ENCODE data around the gene RCOR1.

The RCOR1 gene

GRCh38 chr14:102683399-102684297 is 91.2 kb downstream of the RCOR1 start:
- no peak overlapping the region for H3K27ac Mint-ChIP-seq
- no peaks in the 10 kb centered on the region for H3K27me3 Mint-ChIP-seq
- peaks cover 18% of the 10 kb centered on the region for H3K36me3 Mint-ChIP-seq (ENCODE audit: low read depth)
- no peak overlapping the region for H3K4me3 Mint-ChIP-seq
- DNase-seq, result no peak
- H3K4me1 Mint-ChIP-seq (ENCODE audit: low read depth), result peaks cover 20% of the 10 kb centered on the region
- H3K9me3 Mint-ChIP-seq, result no peaks in the 10 kb centered on the region

- Mint-ChIP-seq H3K4me1 (ENCODE audit: low read depth) (peaks cover 18% of the 10 kb centered on the region), H3K4me3 (no peak overlapping the region), H3K9me3 (no peaks in the 10 kb centered on the region), H3K27me3 (no peaks in the 10 kb centered on the region), H3K36me3 (ENCODE audit: low read depth) (peaks cover 18% of the 10 kb centered on the region), H3K27ac (no peak overlapping the region)
- DNase-seq, result no peak
These were observed 91.8 kb downstream of the RCOR1 start for GRCh38 chr14:102684298-102684663.

GRCh38 chr14:102686196-102686801 is 93.8 kb downstream of the RCOR1 start:
- H3K27ac Mint-ChIP-seq, result no peak overlapping the region
- DNase-seq, result no peak
- no peaks in the 10 kb centered on the region for H3K27me3 Mint-ChIP-seq
- H3K9me3 Mint-ChIP-seq, result no peaks in the 10 kb centered on the region
- H3K4me1 Mint-ChIP-seq (ENCODE audit: low read depth), result peaks cover 19% of the 10 kb centered on the region
- peaks cover 18% of the 10 kb centered on the region for H3K36me3 Mint-ChIP-seq (ENCODE audit: low read depth)
- H3K4me3 Mint-ChIP-seq, result no peak overlapping the region

GRCh38 chr14:102688290-102688689 is 95.8 kb downstream of the RCOR1 start:
- Mint-ChIP-seq H3K4me1 (ENCODE audit: low read depth) (peaks cover 19% of the 10 kb centered on the region), H3K4me3 (no peak overlapping the region), H3K27me3 (no peaks in the 10 kb centered on the region), H3K9me3 (no peaks in the 10 kb centered on the region), H3K36me3 (ENCODE audit: low read depth) (peaks cover 8% of the 10 kb centered on the region), H3K27ac (no peak overlapping the region)
- DNase-seq, result no peak

GRCh38 chr14:102690509-102691286 is 98.2 kb downstream of the RCOR1 start:
- Mint-ChIP-seq H3K27ac (peak overlapping the region; percentile 3), H3K36me3 (ENCODE audit: low read depth) (no peaks in the 10 kb centered on the region), H3K4me3 (no peak overlapping the region), H3K4me1 (ENCODE audit: low read depth) (peaks cover 28% of the 10 kb centered on the region), H3K27me3 (no peaks in the 10 kb centered on the region), H3K9me3 (no peaks in the 10 kb centered on the region)
- DNase-seq, result no peak

GRCh38 chr14:102691763-102692162 is 99.3 kb downstream of the RCOR1 start:
- H3K36me3 Mint-ChIP-seq (ENCODE audit: low read depth), result no peaks in the 10 kb centered on the region
- no peak overlapping the region for H3K27ac Mint-ChIP-seq
- H3K27me3 Mint-ChIP-seq, result no peaks in the 10 kb centered on the region
- H3K9me3 Mint-ChIP-seq, result no peaks in the 10 kb centered on the region
- H3K4me1 Mint-ChIP-seq (ENCODE audit: low read depth), result peaks cover 35% of the 10 kb centered on the region
- no peak for DNase-seq
- H3K4me3 Mint-ChIP-seq, result no peak overlapping the region

GRCh38 chr14:102692334-102692733 is 99.9 kb downstream of the RCOR1 start:
- Mint-ChIP-seq H3K4me3 (no peak overlapping the region), H3K27ac (no peak overlapping the region), H3K9me3 (no peaks in the 10 kb centered on the region), H3K27me3 (no peaks in the 10 kb centered on the region), H3K4me1 (ENCODE audit: low read depth) (peaks cover 37% of the 10 kb centered on the region), H3K36me3 (ENCODE audit: low read depth) (no peaks in the 10 kb centered on the region)
- DNase-seq, result no peak

- no peak for DNase-seq
- no peak overlapping the region for H3K27ac Mint-ChIP-seq
These were observed 100.7 kb downstream of the RCOR1 start for GRCh38 chr14:102693006-102693755.

GRCh38 chr14:102694530-102695166 is 102.2 kb downstream of the RCOR1 start:
- peaks cover 39% of the 10 kb centered on the region for H3K4me1 Mint-ChIP-seq (ENCODE audit: low read depth)
- H3K9me3 Mint-ChIP-seq, result no peaks in the 10 kb centered on the region
- no peak overlapping the region for H3K27ac Mint-ChIP-seq
- no peaks in the 10 kb centered on the region for H3K27me3 Mint-ChIP-seq
- H3K4me3 Mint-ChIP-seq, result no peak overlapping the region
- peaks cover 3% of the 10 kb centered on the region for H3K36me3 Mint-ChIP-seq (ENCODE audit: low read depth)
- no peak for DNase-seq

More at GRCh38 chr14:102693006-102693755, 100.7 kb downstream of the RCOR1 start:
- Mint-ChIP-seq H3K4me1 (ENCODE audit: low read depth) (peaks cover 37% of the 10 kb centered on the region), H3K36me3 (ENCODE audit: low read depth) (peaks cover 3% of the 10 kb centered on the region), H3K27me3 (no peaks in the 10 kb centered on the region), H3K9me3 (no peaks in the 10 kb centered on the region), H3K4me3 (no peak overlapping the region)

- Mint-ChIP-seq H3K27me3 (no peaks in the 10 kb centered on the region), H3K9me3 (no peaks in the 10 kb centered on the region), H3K4me3 (no peak overlapping the region), H3K4me1 (ENCODE audit: low read depth) (peaks cover 41% of the 10 kb centered on the region), H3K27ac (no peak overlapping the region), H3K36me3 (ENCODE audit: low read depth) (peaks cover 3% of the 10 kb centered on the region)
- no peak for DNase-seq
These were observed 102.7 kb downstream of the RCOR1 start for GRCh38 chr14:102695167-102695555.

GRCh38 chr14:102696332-102696731 is 103.9 kb downstream of the RCOR1 start:
- peaks cover 7% of the 10 kb centered on the region for H3K36me3 Mint-ChIP-seq (ENCODE audit: low read depth)
- no peak overlapping the region for H3K27ac Mint-ChIP-seq
- no peak overlapping the region for H3K4me3 Mint-ChIP-seq
- peaks cover 38% of the 10 kb centered on the region for H3K4me1 Mint-ChIP-seq (ENCODE audit: low read depth)
- H3K27me3 Mint-ChIP-seq, result no peaks in the 10 kb centered on the region
- DNase-seq, result no peak
- no peaks in the 10 kb centered on the region for H3K9me3 Mint-ChIP-seq

GRCh38 chr14:102696856-102697495 is 104.5 kb downstream of the RCOR1 start:
- Mint-ChIP-seq H3K4me3 (no peak overlapping the region), H3K9me3 (no peaks in the 10 kb centered on the region), H3K4me1 (ENCODE audit: low read depth) (peaks cover 38% of the 10 kb centered on the region), H3K27me3 (no peaks in the 10 kb centered on the region), H3K27ac (peak overlapping the region; percentile 2), H3K36me3 (ENCODE audit: low read depth) (peaks cover 13% of the 10 kb centered on the region)
- DNase-seq, result no peak

GRCh38 chr14:102697501-102697900 is 105.1 kb downstream of the RCOR1 start:
- peak overlapping the region; percentile 14 for H3K27ac Mint-ChIP-seq
- H3K4me1 Mint-ChIP-seq (ENCODE audit: low read depth), result peaks cover 38% of the 10 kb centered on the region
- H3K27me3 Mint-ChIP-seq, result no peaks in the 10 kb centered on the region
- no peak for DNase-seq
- H3K4me3 Mint-ChIP-seq, result no peak overlapping the region
- H3K36me3 Mint-ChIP-seq (ENCODE audit: low read depth), result peaks cover 17% of the 10 kb centered on the region
- no peaks in the 10 kb centered on the region for H3K9me3 Mint-ChIP-seq

Data from activated T-cell treated with anti-CD3 and anti-CD28 coated beads, Interleukin-2, amount 50 U/mL, for 24 hours (primary cell).